Activated CD8-positive, alpha-beta T cell treated with anti-CD3 and anti-CD28 coated beads for 36 hours (primary cell): ENCODE data around the gene UBQLN4. TPM values are rescaled to one million over a fixed set of nuclear protein-coding genes. Genes with fewer than 3 reads are reported as not detected.
A peak's percentile ranks its signal among the peaks of the same experiment; 100 is the strongest.

Source experiments
- ATAC-seq: fragments of 200-7000 bp; cut with Tn5 transposase; one replicate; pipeline ENCODE4 v1.10.0; 2021; ENCODE audit warnings: mild to moderate bottlenecking, moderate library complexity
- CTCF ChIA-PET: fragments of 350-600 bp; sonication (Branson Sonifier 250); formaldehyde crosslinking; loops from one replicate; lab custom pipeline; 2021; ENCODE audit warnings: antibody characterized with exemption; lab: Charles Lee
- POLR2A ChIA-PET: fragments of 350-600 bp; sonication (Branson Sonifier 250); formaldehyde crosslinking; loops from one replicate; lab custom pipeline; 2021; ENCODE audit warnings: antibody characterized with exemption; lab: Charles Lee
- DNase-seq: peaks from one replicate; pipeline ENCODE4 v3.0.0-alpha.2; 2020
- H3K27ac Mint-ChIP-seq: one replicate; pipeline ENCODE4 v1.8.0; 2021; ENCODE audit warnings: mild to moderate bottlenecking, mixed read lengths
- H3K27me3 Mint-ChIP-seq: one replicate; pipeline ENCODE4 v1.8.0; 2021; ENCODE audit warnings: mixed read lengths
- H3K36me3 Mint-ChIP-seq: one replicate; pipeline ENCODE4 v1.8.0; 2021; ENCODE audit warnings: low read depth, mixed read lengths
- H3K4me1 Mint-ChIP-seq: one replicate; pipeline ENCODE4 v1.8.0; 2021; ENCODE audit warnings: low read depth, mixed read lengths
- H3K4me3 Mint-ChIP-seq: one replicate; pipeline ENCODE4 v1.8.0; 2021; ENCODE audit warnings: mild to moderate bottlenecking, moderate library complexity, mixed read lengths
- H3K9me3 Mint-ChIP-seq: one replicate; pipeline ENCODE4 v1.8.0; 2021; ENCODE audit warnings: mixed read lengths
- intact Hi-C: fragments of 100-400 bp; cut with micrococcal nuclease; formaldehyde crosslinking; loops from one replicate; pipeline ENCODE4 v1.10.0; 2022
- total RNA-seq, 2 experiments: library from RNA; stranded (reverse); gene quantifications; one replicate each; pipeline ENCODE4 v1.2.3, GENCODE V29; 2021
- TF ChIP-seq, protein P1 (sequence below): fragments of 200-600 bp; IDR thresholded peaks from one replicate; pipeline ENCODE4 v1.8.0; 2022; ENCODE audit warnings: antibody characterized with exemption, mild to moderate bottlenecking

UBQLN4 gene
- total RNA-seq, 2 experiments from 2014 or later: 36.9 to 39.8 TPM

DNA sequence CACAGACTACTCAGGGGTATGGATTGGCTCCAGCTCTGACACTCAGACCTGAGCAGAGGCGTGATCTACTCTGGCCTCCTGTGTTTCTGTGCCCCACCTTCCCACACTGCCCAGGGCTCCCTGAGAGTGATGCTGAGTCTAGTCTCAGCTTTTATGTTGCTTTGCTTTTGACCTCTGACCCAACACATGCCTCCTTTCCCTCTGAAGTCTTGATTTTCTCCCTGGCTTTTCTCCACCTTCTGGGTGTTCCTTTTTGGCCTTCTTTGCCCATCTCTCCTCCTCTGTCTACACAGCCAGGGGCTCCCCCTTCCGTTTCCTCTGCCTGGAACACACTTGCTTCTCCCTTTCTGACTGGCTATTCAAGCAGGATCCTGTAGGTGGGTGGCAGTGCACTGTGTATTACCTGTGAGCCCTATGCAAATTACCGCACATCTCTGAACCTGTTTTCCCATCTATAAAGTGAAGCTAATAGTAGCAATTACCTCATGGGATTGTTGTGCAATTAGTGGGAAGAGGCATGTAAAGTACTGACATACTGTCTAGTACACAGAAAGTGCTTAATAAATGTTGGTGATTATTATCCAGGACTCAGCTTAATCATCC lies 42.4 kb upstream of the UBQLN4 start:
- Mint-ChIP-seq H3K36me3 (no peaks in the 10 kb centered on the region), H3K27ac (peak overlapping the region; percentile 93), H3K4me3 (no peak overlapping the region), H3K4me1 (peaks cover 45% of the 10 kb centered on the region), H3K27me3 (peaks cover 20% of the 10 kb centered on the region), H3K9me3 (no peaks in the 10 kb centered on the region)
- ChIA-PET CTCF (interaction anchor here (0.9 to 22.5 kb wide), 24 partner anchors 8 to 290 kb away, joined by 3 to 772 read pairs (median 7); partner anchors contain the start of genes LMNA and PMF1), POLR2A (interaction anchor here (0.7 to 8.0 kb wide), 7 partner anchors 20 to 128 kb away, joined by 3 to 151 read pairs (median 11); partner anchors contain the start of gene LMNA)
- TF ChIP-seq, protein P1, sequence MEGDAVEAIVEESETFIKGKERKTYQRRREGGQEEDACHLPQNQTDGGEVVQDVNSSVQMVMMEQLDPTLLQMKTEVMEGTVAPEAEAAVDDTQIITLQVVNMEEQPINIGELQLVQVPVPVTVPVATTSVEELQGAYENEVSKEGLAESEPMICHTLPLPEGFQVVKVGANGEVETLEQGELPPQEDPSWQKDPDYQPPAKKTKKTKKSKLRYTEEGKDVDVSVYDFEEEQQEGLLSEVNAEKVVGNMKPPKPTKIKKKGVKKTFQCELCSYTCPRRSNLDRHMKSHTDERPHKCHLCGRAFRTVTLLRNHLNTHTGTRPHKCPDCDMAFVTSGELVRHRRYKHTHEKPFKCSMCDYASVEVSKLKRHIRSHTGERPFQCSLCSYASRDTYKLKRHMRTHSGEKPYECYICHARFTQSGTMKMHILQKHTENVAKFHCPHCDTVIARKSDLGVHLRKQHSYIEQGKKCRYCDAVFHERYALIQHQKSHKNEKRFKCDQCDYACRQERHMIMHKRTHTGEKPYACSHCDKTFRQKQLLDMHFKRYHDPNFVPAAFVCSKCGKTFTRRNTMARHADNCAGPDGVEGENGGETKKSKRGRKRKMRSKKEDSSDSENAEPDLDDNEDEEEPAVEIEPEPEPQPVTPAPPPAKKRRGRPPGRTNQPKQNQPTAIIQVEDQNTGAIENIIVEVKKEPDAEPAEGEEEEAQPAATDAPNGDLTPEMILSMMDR: no peak
- ATAC-seq: no peak
- intact Hi-C loops: loop anchor here (10.0 kb wide), 1 partner anchor 129 kb away; no protein-coding TSS in a partner anchor
- DNase-seq: peak; percentile 43

DNA sequence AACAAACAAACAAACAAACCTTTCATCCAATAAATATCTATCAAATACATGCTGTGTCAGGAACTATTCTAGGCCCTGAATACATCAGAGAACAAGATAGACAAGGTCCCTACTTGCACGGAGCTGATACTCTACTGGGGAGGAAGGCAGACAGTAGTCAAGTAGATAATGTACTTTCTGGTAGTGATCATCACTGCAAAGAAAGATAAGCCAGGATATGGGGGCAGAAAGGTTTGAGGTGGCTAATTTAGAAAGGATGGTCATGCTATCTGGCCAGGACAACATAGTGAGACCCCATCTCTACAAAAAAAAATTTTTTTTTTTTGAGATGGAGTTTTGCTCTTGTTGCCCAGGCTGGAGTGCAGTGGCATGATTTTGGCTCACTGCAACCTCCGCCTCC lies 38.0 kb upstream of the UBQLN4 start:
- ChIA-PET POLR2A (interaction anchor here (0.6 to 2.9 kb wide), 5 partner anchors 12 to 155 kb away, joined by 3 to 18 read pairs (median 3); partner anchors contain the start of gene LMNA), CTCF (interaction anchor here (0.7 to 22.5 kb wide), 11 partner anchors 8 to 228 kb away, joined by 3 to 772 read pairs (median 4); partner anchors contain the start of gene LMNA)
- no peak overlapping the region for H3K27ac Mint-ChIP-seq
- ATAC-seq (no peak), DNase-seq (no peak)
- H3K4me3 Mint-ChIP-seq: no peak overlapping the region
- TF ChIP-seq, protein P1: no peak
- H3K9me3 Mint-ChIP-seq: no peaks in the 10 kb centered on the region
- peaks cover 22% of the 10 kb centered on the region for H3K27me3 Mint-ChIP-seq
- no peaks in the 10 kb centered on the region for H3K36me3 Mint-ChIP-seq
- H3K4me1 Mint-ChIP-seq: peaks cover 13% of the 10 kb centered on the region
- intact Hi-C loops: loop anchor here (10.0 kb wide), 1 partner anchor 133 kb away; no protein-coding TSS in a partner anchor

DNA sequence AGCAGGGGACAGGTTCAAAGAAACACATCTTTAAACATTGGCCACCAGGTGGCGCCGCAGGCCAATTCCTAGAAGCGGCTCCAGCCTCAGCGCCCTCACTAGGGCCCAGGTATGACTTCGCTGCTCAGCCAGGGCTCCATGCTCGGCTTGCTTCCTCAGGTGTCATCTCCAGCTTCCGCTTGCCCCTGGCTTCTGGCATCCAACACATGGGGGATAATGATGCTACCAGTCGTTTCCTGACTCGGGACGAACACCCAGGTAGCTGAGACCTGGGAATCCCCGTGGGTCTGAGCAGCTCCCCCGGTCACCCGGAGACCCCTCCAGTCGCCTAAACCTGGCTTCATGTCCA lies 37.2 kb upstream of the UBQLN4 start:
- Mint-ChIP-seq H3K4me3 (no peak overlapping the region), H3K4me1 (peaks cover 5% of the 10 kb centered on the region), H3K36me3 (no peaks in the 10 kb centered on the region), H3K27ac (no peak overlapping the region), H3K9me3 (no peaks in the 10 kb centered on the region), H3K27me3 (peaks cover 26% of the 10 kb centered on the region)
- POLR2A ChIA-PET: interaction anchor here (0.9 to 2.9 kb wide), 5 partner anchors 16 to 133 kb away, joined by 3 to 18 read pairs (median 4); partner anchors contain the start of gene LMNA
- TF ChIP-seq, protein P1: peak; percentile 87
- ATAC-seq (peak; percentile 98), DNase-seq (peak; percentile 94)
- CTCF ChIA-PET: interaction anchor here (0.6 to 22.5 kb wide), 23 partner anchors 9 to 356 kb away, joined by 3 to 772 read pairs (median 5); partner anchors contain the start of genes LMNA, SLC25A44 and SMG5
- intact Hi-C loops: loop anchor here (1.0 to 10.0 kb wide), 2 partner anchors 39 to 134 kb away; no protein-coding TSS in a partner anchor

DNA sequence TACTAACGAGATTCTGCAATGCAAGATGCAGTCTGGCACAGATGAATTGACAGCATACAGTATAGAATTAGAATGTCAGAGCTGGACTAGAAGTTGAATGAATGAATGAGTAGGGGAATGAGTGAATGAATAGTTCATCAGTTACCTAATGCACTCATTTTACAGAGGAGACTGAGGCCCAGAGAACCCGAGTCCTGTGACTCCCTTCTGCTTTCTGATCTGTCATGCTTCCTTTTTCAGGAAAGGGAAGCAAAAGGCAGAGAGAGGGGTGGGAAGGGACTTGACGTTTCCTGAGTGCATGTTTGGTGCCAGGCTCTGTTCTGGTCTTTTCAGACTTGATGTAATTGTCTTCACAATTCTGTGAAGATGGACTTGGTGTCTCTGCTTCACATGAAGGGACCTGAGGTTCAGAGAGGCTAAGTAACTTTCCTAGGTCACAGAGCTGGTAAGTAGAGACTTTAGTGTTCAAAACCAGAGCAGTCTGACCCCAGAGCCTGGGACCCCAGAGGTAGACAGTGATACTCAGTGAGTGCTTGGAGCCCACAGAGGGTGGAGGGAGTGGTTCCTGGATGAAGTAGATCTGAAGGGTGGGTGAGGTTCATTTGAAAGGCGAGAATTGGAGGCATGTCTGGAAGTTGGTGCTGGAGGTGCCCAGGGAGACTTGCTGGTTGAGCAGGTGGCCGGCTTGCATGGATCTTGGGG lies 36.7 kb upstream of the UBQLN4 start:
- intact Hi-C loops: loop anchor here (1.0 to 10.0 kb wide), 2 partner anchors 40 to 135 kb away; no protein-coding TSS in a partner anchor
- Mint-ChIP-seq H3K4me1 (peaks cover 2% of the 10 kb centered on the region), H3K27ac (no peak overlapping the region), H3K36me3 (no peaks in the 10 kb centered on the region), H3K4me3 (no peak overlapping the region), H3K27me3 (peaks cover 28% of the 10 kb centered on the region), H3K9me3 (no peaks in the 10 kb centered on the region)
- DNase-seq (no peak), ATAC-seq (peak; percentile 29)
- POLR2A ChIA-PET: interaction anchor here (0.8 to 2.9 kb wide), 7 partner anchors 16 to 230 kb away, joined by 3 to 18 read pairs (median 4); partner anchors contain the start of gene LMNA
- CTCF ChIA-PET: interaction anchor here (0.9 to 22.5 kb wide), 17 partner anchors 9 to 229 kb away, joined by 3 to 772 read pairs (median 5); partner anchors contain the start of genes LMNA, SLC25A44 and SMG5
- TF ChIP-seq, protein P1: no peak
